HG03439 (cell line): ENCODE data around the gene UCN3.
"Not testable (repeated sequence)": the region's sequence is repeated elsewhere in the genome, so short reads cannot be mapped to it uniquely, and the experiment has no call there.

Experiments used
- ATAC-seq: cut with Tn5 transposase; IDR thresholded peaks from one replicate; pipeline ENCODE4 v1.9.1; 2021; ENCODE audit warnings: mild to moderate bottlenecking, moderate library complexity; ENCODE audit not compliant: unreplicated experiment

UCN3 gene

GRCh38 chr10:5365928-5366327 lies 1.2 kb downstream of the UCN3 start:
- ATAC-seq, result no peak

DNA sequence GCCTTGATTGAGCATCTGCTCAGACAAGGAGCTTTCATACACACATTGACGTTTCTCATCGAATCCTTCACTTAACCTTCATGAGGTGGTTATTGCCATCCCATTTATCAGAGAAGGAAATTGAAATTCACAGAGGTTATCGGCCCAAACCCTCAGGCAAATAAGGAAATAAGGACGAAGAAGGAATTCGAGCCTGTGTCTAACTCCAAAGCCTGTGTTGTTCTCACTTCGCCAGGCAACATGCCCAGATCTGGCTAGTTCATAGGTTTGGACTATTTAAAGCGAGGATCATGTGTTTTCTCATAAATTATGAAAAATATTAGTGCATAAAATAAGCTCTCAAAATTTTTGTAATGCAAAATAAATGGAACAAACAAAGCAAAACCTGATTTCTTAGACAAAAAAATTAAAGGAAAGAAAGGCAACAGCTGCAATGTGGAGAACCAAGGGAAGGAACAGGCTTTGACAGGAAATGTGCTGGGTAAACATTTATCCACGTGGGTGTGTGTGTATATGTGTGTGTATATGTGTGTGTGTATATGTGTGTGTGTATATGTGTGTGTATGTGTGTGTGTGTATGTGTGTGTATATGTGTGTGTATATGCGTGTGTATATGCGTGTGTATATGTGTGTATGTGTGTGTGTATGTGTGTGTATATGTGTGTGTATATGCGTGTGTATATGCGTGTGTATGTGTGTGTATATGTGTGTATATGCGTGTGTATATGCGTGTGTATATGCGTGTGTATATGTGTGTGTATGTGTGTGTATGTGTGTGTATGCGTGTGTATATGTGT lies 4.8 kb downstream of the UCN3 start:
- no peak for ATAC-seq

GRCh38 chr10:5370493-5371352 lies 6.0 kb downstream of the UCN3 start:
- no peak for ATAC-seq

GRCh38 chr10:5373307-5373706 lies 8.5 kb downstream of the UCN3 start:
- ATAC-seq, result no peak

DNA sequence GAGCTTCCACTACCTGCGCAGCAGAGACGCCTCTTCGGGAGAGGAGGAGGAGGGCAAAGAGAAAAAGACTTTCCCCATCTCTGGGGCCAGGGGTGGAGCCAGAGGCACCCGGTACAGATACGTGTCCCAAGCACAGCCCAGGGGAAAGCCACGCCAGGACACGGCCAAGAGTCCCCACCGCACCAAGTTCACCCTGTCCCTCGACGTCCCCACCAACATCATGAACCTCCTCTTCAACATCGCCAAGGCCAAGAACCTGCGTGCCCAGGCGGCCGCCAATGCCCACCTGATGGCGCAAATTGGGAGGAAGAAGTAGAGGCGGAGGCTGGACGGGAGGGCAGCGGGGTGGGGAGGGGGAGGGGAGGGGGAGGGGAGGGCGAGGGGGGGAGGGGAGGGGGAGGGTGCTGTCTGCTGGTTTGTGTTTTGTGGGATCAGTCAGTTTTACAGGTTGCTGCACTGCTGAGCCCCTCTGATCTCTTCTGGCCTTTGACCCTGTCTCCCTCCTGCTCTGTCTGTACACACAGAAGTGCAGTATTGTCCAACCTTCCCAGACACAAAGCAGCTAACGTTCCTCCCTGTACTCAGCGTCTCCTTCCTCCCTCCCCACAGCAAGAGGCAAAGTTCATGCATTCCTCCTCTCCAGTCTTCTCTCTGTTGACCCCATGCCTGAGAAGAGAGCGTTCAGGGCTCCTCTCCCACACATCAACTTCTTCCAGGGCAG lies 9.3 kb downstream of the UCN3 start:
- ATAC-seq, result no peak

DNA sequence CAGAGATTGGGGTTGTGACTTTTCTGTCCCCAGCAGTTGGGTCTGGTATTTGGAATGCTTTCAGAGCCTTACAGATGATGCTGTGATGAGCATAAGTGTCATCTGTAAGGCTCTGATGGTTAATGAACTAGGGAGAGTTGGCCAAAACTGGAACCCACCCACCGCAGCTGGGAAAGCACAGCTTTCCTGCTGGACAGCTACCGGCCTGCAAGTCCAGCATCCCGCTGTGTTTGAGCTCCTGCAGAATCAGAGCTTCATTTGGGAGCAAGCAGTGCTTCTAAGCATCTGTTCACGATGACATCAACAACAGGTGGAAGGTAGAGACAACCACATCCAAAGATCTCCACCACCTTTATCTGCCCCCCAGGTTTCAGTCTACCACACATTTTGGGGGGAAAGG lies 11.7 kb downstream of the UCN3 start:
- ATAC-seq, result no peak

DNA sequence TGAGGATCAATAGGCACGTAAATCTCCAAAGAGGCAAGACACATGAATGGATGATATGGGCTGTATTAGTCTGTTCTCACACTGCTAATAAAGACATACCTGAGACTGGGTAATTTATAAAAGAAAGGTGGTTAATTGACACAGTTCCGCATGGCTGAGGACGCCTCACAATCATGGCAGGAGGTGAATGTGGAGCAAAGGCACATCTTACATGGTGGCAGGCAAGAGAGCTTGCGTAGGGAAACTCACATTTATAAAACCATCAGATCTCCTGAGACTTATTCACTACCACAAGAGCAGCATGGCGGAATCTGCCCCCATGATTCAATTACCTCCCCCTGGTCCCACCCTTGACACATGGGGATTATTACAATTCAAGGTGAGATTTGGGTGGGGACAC lies 14.4 kb downstream of the UCN3 start:
- ATAC-seq, result not testable (repeated sequence)

DNA sequence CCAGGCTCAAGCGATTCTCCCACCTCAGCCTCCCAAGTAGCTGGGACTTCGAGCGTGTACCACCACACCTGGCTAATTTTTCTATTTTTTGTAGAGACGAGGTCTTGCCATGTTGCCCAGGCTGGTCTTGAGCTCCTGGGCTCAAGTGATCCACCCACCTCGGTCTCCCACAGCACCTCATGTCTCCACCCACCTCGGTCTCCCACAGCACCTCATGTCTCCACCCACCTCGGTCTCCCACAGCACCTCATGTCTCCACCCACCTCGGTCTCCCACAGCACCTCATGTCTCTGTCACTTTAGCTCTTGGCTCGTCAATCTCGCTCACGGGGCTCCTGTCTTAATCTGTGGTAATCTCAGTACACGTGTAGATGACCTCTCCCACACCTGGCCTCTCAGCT lies 15.6 kb downstream of the UCN3 start:
- not testable (repeated sequence) for ATAC-seq

DNA sequence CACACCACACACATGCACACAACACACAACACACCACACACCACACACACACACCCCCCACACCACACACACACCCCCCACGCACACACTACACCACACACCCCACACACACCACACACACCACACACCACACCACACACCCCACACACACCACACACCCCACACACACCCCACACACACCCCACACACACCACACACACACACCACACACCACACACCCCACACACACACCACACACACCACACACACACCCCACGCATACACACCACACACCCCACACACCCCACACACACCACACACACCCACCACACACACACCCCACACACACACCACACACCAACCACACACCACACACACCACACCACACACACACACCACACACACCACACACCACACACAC lies 16.4 kb downstream of the UCN3 start:
- no peak for ATAC-seq

DNA sequence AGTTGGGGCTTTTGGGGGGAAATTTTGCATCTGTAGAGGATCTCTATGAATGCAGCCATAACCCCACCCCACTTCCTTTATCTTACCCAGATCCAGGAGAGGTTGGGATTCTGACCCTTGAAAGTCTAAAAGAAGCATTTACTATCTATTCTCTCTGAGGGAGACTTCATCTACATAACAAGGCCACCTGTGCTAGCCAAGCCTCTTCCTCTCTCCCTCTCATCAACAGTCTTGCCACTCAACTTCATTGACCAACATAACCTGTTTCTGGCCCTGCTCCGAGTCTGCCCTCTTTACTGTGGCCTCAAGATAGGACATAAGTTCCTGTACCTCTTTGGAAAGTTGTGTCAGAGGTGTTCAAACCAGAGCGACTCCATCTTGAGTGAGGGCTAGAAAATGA lies 20.5 kb downstream of the UCN3 start:
- ATAC-seq, result no peak

DNA sequence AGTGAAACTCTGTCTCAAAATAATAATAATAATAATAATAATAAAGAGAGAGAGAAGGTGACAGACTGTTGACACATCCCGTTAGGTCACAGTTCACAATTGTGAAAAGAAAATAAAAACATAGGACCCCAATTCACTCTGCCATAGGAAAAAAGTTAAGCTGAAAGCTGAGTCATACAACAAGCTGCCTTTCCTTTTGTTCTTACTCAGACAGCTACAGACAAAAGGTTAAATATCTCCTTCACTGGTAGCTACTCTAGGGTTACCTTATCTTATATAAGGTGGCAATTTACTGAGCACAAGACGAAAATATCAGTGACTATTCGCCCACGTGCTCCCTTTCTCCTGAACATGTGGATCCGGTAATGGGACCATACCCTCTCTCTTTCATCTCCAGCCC lies 22.4 kb downstream of the UCN3 start:
- ATAC-seq, result no peak

DNA sequence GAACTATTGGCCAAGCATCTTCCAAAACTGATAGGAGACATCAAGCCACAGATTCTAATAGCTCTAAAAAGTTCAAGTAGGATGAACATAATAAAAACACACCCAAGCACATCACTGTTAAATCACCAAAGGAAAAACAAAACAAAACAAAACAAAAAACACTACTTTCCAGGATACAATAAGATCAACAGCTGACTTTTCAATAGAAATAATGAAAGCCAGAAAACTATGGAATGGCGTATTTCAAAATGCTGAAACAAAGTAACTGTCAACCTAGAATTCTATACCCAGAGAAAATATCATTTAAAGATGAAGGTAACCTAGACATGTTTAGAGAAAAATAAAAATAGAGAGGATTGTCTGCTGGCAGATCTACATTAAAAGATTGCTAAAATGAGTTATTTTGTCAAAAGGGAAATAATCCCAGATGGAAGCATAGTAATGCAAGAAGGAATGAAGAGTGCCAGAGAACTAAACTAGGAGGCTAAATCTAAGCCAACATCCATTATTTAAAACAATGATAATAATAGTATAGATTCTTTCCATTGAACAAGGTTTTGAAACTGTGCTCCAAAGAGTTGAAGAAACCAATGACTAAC lies 25.9 kb downstream of the UCN3 start:
- no peak for ATAC-seq

GRCh38 chr10:5391790-5392189 lies 27.0 kb downstream of the UCN3 start:
- no peak for ATAC-seq

GRCh38 chr10:5393529-5393928 lies 28.8 kb downstream of the UCN3 start:
- ATAC-seq, result no peak

- ATAC-seq, result no peak
Measured at GRCh38 chr10:5395168-5395567, 30.4 kb downstream of the UCN3 start.

DNA sequence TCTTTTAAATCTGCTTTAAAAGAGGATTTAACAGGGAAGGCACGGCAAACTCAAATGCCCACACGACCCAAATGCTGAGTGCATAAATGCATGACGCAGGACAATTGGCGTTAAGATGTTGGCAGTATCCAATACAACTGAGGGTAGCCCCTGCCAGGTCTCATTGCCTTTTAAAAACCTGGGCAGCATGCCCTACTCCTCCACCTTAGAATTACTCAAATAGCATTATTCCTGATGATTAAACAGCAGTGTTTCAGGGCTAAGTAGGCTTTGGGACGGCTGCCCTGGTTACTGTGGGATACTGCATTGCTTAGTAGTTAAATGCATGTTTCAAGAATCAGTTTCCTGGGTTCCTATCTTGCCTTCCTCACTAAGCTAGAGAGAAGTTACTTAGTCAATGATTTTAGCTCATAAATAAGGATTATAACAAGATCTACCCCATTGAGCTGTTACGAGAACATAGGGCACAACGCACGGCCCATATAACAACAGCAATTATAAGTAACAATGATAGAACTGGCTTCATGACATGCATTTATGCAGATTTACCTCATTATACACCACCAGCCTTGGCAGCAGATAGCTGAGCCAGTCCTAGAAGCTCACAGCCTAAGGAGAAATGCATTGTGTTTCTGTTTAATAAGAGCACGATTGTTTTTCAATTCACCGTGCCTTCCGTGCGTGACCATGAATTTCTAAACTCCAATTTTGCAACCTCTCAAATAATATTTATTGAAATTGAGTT lies 32.0 kb downstream of the UCN3 start:
- ATAC-seq, result no peak

- ATAC-seq, result no peak
Measured at GRCh38 chr10:5399332-5399731, 34.6 kb downstream of the UCN3 start.

DNA sequence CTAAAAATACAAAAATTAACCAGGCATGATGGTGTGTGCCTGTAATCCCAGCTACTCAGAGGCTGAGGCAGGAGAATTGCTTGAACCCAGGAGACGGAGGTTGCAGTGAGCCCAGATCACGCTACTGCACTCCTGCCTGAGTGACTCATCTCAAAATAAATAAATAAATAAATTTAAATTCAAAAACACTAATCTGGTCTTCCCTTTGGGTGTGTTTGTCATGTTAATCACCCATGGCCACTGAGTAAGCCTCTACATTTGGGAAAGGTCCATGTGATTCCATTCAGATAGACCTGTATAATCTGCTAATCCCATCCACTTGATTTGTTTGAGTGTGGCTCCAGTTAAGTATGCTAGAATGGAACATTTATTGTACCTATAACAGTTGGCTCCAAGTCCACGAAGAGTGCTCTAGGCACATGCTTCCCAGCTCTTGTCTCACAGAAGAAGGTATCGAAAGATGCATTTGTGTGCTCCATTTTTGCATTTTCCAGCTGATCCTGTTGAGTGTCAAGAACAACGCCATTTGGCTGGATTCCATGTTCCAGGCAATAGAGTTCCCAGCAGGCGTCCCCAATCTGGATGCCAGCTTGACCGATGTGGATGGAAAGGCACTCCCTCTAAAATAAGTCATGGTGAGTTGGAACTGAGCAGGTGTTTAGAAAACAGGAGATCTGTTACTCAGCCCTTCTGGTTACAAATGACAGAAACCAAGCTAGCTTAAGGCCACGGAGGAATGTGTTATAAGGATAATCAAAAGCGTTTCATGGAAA lies 35.9 kb downstream of the UCN3 start:
- no peak for ATAC-seq

DNA sequence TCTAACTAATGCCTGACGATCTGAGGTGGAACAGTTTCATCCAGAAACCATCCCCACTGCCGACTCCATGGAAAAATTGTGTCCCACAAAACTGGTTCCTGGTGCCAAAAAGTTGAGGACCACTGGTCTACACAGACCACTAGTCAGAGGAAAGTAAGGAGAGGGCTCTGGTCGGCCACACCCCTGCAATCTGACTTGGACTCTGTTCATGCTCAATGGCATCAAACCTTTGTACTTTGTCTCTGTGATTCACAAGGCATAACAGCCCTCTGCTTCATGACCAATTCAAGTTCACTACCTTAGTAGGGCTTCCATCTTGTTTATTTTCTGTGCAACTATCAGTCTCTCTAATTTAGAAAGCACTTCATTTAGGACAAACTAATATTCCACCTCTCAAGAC lies 38.0 kb downstream of the UCN3 start:
- ATAC-seq, result no peak
